Activated CD4-positive, alpha-beta T cell treated with anti-CD3 and anti-CD28 coated beads, Interleukin-2, amount 10 ng/mL, durations not matched to agents 24 days and 14 days (primary cell): ENCODE data around the gene TOR4A. TPM values are rescaled to one million over a fixed set of nuclear protein-coding genes. Genes with fewer than 3 reads are reported as not detected.

Experiments used
- DNase-seq: peaks from one replicate; pipeline ENCODE4 v3.0.0; 2022
- H3K27ac Mint-ChIP-seq: one replicate; pipeline ENCODE4 v1.8.0; 2022; ENCODE audit warnings: mild to moderate bottlenecking, mixed read lengths
- H3K27me3 Mint-ChIP-seq: one replicate; pipeline ENCODE4 v1.8.0; 2022; ENCODE audit warnings: mixed read lengths
- H3K36me3 Mint-ChIP-seq: one replicate; pipeline ENCODE4 v1.8.0; 2022; ENCODE audit warnings: low read depth, mild to moderate bottlenecking, mixed read lengths
- H3K4me1 Mint-ChIP-seq: one replicate; pipeline ENCODE4 v1.8.0; 2021; ENCODE audit warnings: mixed read lengths
- H3K4me3 Mint-ChIP-seq: one replicate; pipeline ENCODE4 v1.8.0; 2022; ENCODE audit warnings: mild to moderate bottlenecking, moderate library complexity, mixed read lengths
- H3K9me3 Mint-ChIP-seq: one replicate; pipeline ENCODE4 v1.8.0; 2021; ENCODE audit warnings: mixed read lengths
- intact Hi-C: fragments of 100-400 bp; cut with micrococcal nuclease; formaldehyde crosslinking; loops from one replicate; pipeline ENCODE4 v1.15.1; 2023
- total RNA-seq: library from RNA; stranded (reverse); gene quantifications from 2 replicates; pipeline ENCODE4 v1.2.3, GENCODE V29; 2022

Gene TOR4A
- total RNA-seq, 1 donor from 2014 or later = 11.4 TPM

GRCh38 chr9:137267933-137268355, 9.6 kb upstream of the TOR4A start:
- peaks cover 4% of the 10 kb centered on the region for H3K4me1 Mint-ChIP-seq
- no peak overlapping the region for H3K27ac Mint-ChIP-seq
- no peaks in the 10 kb centered on the region for H3K9me3 Mint-ChIP-seq
- no peak overlapping the region for H3K4me3 Mint-ChIP-seq
- H3K36me3 Mint-ChIP-seq = peaks cover 35% of the 10 kb centered on the region
- no peaks in the 10 kb centered on the region for H3K27me3 Mint-ChIP-seq
- no peak for DNase-seq
- intact Hi-C loops = no loop called here

GRCh38 chr9:137268538-137269201, 8.9 kb upstream of the TOR4A start:
- intact Hi-C loops = no loop called here
- Mint-ChIP-seq H3K4me3 (no peak overlapping the region), H3K9me3 (no peaks in the 10 kb centered on the region), H3K27me3 (no peaks in the 10 kb centered on the region), H3K36me3 (peaks cover 35% of the 10 kb centered on the region), H3K27ac (peak overlapping the region; percentile 4), H3K4me1 (peaks cover 4% of the 10 kb centered on the region)
- no peak for DNase-seq

- no peak for DNase-seq
- Mint-ChIP-seq H3K4me3 (no peak overlapping the region), H3K9me3 (no peaks in the 10 kb centered on the region), H3K36me3 (peaks cover 31% of the 10 kb centered on the region), H3K4me1 (peaks cover 4% of the 10 kb centered on the region), H3K27me3 (no peaks in the 10 kb centered on the region), H3K27ac (no peak overlapping the region)
- intact Hi-C loops = no loop called here
Measured at GRCh38 chr9:137269231-137269772, 8.2 kb upstream of the TOR4A start.

- no peak overlapping the region for H3K4me3 Mint-ChIP-seq
- intact Hi-C loops = no loop called here
- H3K27me3 Mint-ChIP-seq = no peaks in the 10 kb centered on the region
- H3K36me3 Mint-ChIP-seq = peaks cover 26% of the 10 kb centered on the region
- no peaks in the 10 kb centered on the region for H3K9me3 Mint-ChIP-seq
- peaks cover 9% of the 10 kb centered on the region for H3K4me1 Mint-ChIP-seq
- DNase-seq = peak; percentile 74
- peak overlapping the region; percentile 51 for H3K27ac Mint-ChIP-seq
Measured at GRCh38 chr9:137270929-137271695, 6.4 kb upstream of the TOR4A start.

GRCh38 chr9:137271696-137272076, 5.8 kb upstream of the TOR4A start:
- Mint-ChIP-seq H3K4me1 (peaks cover 9% of the 10 kb centered on the region), H3K27ac (no peak overlapping the region), H3K27me3 (no peaks in the 10 kb centered on the region), H3K36me3 (peaks cover 26% of the 10 kb centered on the region), H3K9me3 (no peaks in the 10 kb centered on the region), H3K4me3 (no peak overlapping the region)
- intact Hi-C loops = no loop called here
- no peak for DNase-seq

GRCh38 chr9:137272241-137273094, 5.1 kb upstream of the TOR4A start:
- intact Hi-C loops = no loop called here
- no peaks in the 10 kb centered on the region for H3K9me3 Mint-ChIP-seq
- no peaks in the 10 kb centered on the region for H3K27me3 Mint-ChIP-seq

GRCh38 chr9:137273095-137273490, 4.4 kb upstream of the TOR4A start:
- Mint-ChIP-seq H3K27me3 (no peaks in the 10 kb centered on the region), H3K4me3 (no peak overlapping the region), H3K4me1 (peaks cover 12% of the 10 kb centered on the region), H3K9me3 (no peaks in the 10 kb centered on the region), H3K27ac (no peak overlapping the region), H3K36me3 (peaks cover 20% of the 10 kb centered on the region)
- intact Hi-C loops = no loop called here
- no peak for DNase-seq

More at GRCh38 chr9:137272241-137273094, 5.1 kb upstream of the TOR4A start:
- DNase-seq = no peak
- no peak overlapping the region for H3K27ac Mint-ChIP-seq
- H3K4me1 Mint-ChIP-seq = peaks cover 12% of the 10 kb centered on the region
- peaks cover 24% of the 10 kb centered on the region for H3K36me3 Mint-ChIP-seq
- H3K4me3 Mint-ChIP-seq = no peak overlapping the region

- Mint-ChIP-seq H3K27ac (no peak overlapping the region), H3K9me3 (no peaks in the 10 kb centered on the region), H3K27me3 (no peaks in the 10 kb centered on the region), H3K4me3 (no peak overlapping the region), H3K36me3 (peaks cover 15% of the 10 kb centered on the region), H3K4me1 (peaks cover 12% of the 10 kb centered on the region)
- no peak for DNase-seq
- intact Hi-C loops = no loop called here
Measured at GRCh38 chr9:137273611-137274320, 3.8 kb upstream of the TOR4A start.

- intact Hi-C loops = no loop called here
- Mint-ChIP-seq H3K27me3 (no peaks in the 10 kb centered on the region), H3K36me3 (peaks cover 14% of the 10 kb centered on the region), H3K27ac (peak overlapping the region; percentile 49), H3K4me3 (peak overlapping the region; percentile 17), H3K9me3 (no peaks in the 10 kb centered on the region), H3K4me1 (peaks cover 12% of the 10 kb centered on the region)
- no peak for DNase-seq
Measured at GRCh38 chr9:137275203-137275587, 2.3 kb upstream of the TOR4A start.

GRCh38 chr9:137275588-137276472, 1.7 kb upstream of the TOR4A start:
- Mint-ChIP-seq H3K4me3 (peak overlapping the region; percentile 17), H3K27ac (peak overlapping the region; percentile 49), H3K9me3 (no peaks in the 10 kb centered on the region), H3K4me1 (peaks cover 12% of the 10 kb centered on the region), H3K36me3 (peaks cover 14% of the 10 kb centered on the region), H3K27me3 (no peaks in the 10 kb centered on the region)
- intact Hi-C loops = no loop called here
- DNase-seq = no peak

GRCh38 chr9:137276473-137277328, 825 bp upstream of the TOR4A start:
- H3K27ac Mint-ChIP-seq = peak overlapping the region; percentile 91
- intact Hi-C loops = no loop called here
- DNase-seq = no peak
- peak overlapping the region; percentile 90 for H3K4me3 Mint-ChIP-seq
- peaks cover 8% of the 10 kb centered on the region for H3K4me1 Mint-ChIP-seq
- H3K36me3 Mint-ChIP-seq = peaks cover 9% of the 10 kb centered on the region
- no peaks in the 10 kb centered on the region for H3K27me3 Mint-ChIP-seq
- no peaks in the 10 kb centered on the region for H3K9me3 Mint-ChIP-seq
